Esophagus squamous epithelium (tissue), 4 donors: ENCODE data around the gene APLN.

Experiments used
- POLR2A ChIP-seq, 4 donors: fragments of 450-650 bp; IDR thresholded peaks; one replicate each; pipeline ENCODE4 v1.6.1; 2017; ENCODE audit warnings: antibody characterized with exemption in 4 of 4, mild to moderate bottlenecking in 4 of 4, moderate library complexity in 3 of 4
- TF ChIP-seq, protein P1 (sequence below), 6 experiments: fragments of 450-650 bp in 4 of 6; fragments of 200-600 bp in 2 of 6; sonication (generic) in 2 of 6; IDR thresholded peaks; one replicate each; pipeline ENCODE4 v1.5.1; 2016 to 2019; ENCODE audit warnings: antibody characterized with exemption in 6 of 6, mild to moderate bottlenecking in 4 of 6, moderate library complexity in 4 of 6

DNA sequence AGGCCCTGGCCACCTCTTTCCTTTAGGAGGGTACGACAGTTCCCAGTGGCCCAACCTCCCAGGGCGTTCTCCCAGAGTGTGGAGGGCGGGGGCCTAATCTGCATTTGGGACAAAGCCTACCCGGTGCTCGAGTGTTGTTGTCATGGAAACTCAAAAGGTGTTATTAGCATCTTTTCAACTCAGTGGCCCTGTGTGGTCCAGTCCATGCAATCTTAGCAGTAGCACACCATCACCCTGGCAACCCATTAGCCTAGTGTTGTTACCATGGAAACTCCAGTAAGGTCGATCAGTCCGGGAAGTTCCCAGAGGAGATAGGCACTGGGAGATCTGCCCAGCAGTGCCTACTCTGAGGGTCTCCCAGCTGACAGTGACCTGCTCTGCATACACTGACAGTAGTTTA, 20.2 kb downstream of the APLN start:
- TF ChIP-seq, protein P1, sequence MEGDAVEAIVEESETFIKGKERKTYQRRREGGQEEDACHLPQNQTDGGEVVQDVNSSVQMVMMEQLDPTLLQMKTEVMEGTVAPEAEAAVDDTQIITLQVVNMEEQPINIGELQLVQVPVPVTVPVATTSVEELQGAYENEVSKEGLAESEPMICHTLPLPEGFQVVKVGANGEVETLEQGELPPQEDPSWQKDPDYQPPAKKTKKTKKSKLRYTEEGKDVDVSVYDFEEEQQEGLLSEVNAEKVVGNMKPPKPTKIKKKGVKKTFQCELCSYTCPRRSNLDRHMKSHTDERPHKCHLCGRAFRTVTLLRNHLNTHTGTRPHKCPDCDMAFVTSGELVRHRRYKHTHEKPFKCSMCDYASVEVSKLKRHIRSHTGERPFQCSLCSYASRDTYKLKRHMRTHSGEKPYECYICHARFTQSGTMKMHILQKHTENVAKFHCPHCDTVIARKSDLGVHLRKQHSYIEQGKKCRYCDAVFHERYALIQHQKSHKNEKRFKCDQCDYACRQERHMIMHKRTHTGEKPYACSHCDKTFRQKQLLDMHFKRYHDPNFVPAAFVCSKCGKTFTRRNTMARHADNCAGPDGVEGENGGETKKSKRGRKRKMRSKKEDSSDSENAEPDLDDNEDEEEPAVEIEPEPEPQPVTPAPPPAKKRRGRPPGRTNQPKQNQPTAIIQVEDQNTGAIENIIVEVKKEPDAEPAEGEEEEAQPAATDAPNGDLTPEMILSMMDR (IDR thresholded peaks at IDR 0.05) = no peak
- no peak for TF ChIP-seq POLR2A (IDR thresholded peaks at IDR 0.05)
